ENCODE measurements around the gene CD81. TPM values are rescaled to one million over a fixed set of nuclear protein-coding genes. Genes with fewer than 3 reads are reported as not detected.

Gene CD81
- total RNA-seq, 2 experiments from 2014 or later: 181 to 183 TPM

- Histone ChIP-seq H3K4me3 (ENCODE audit: low read length) (peak overlapping the region; percentile 75), H3K9me3 (ENCODE audit: control insufficient read depth in 1 of 2, insufficient read depth in 1 of 2, low read length in 2 of 2) (no peaks in the 10 kb centered on the region), H3K36me3 (ENCODE audit: insufficient read depth, low read length) (peaks cover 8% of the 10 kb centered on the region), H3K27ac (ENCODE audit: low read depth in 1 of 2, low read length in 2 of 2) (peak overlapping the region; percentile 38 to 44), H3K27me3 (ENCODE audit: control insufficient read depth in 1 of 2, insufficient read depth in 2 of 2, low read length in 2 of 2) (no peaks in the 10 kb centered on the region), H3K4me1 (ENCODE audit: insufficient read depth, low read length) (peaks cover 67% of the 10 kb centered on the region)
- Mint-ChIP-seq H3K36me3 (ENCODE audit: low read depth) (peaks cover 3% of the 10 kb centered on the region), H3K4me1 (ENCODE audit: low read depth) (peaks cover 49% of the 10 kb centered on the region), H3K4me3 (peak overlapping the region; percentile 96), H3K27ac (peak overlapping the region; percentile 86), H3K27me3 (no peaks in the 10 kb centered on the region), H3K9me3 (no peaks in the 10 kb centered on the region)
- DNase-seq (peak in 7 of 14 experiments; percentile 15 to 63 (median 38)), ATAC-seq (ENCODE audit: poor library complexity) (no peak)
- intact Hi-C loops (cut with DNase I, micrococcal nuclease): loop anchor here (2.0 to 10.0 kb wide), 4 partner anchors 20 to 608 kb away; partner anchors contain the start of gene CARS1 (in 1 of the 2)
- ChIA-PET POLR2A (interaction anchor here (1.0 to 5.3 kb wide), 4 partner anchors 13 to 145 kb away, joined by 3 to 36 read pairs (median 4); partner anchors contain the start of genes C11orf21 and TSPAN32), CTCF (interaction anchor here (1.5 kb wide), 1 partner anchor 26 kb away, joined by 3 read pairs; no protein-coding TSS in a partner anchor)
- no peak for TF ChIP-seq CTCF (IDR thresholded peaks at IDR 0.05)
Measured at GRCh38 chr11:2446590-2447252, 69.6 kb downstream of the CD81 start.

Other genes with a start within 250 kb of the CD81 start
- gene IGF2, start 237.9 kb upstream of the CD81 start, total RNA-seq: not detected
- not detected for gene INS, start 216.1 kb upstream of the CD81 start, total RNA-seq
- gene TH, start 205.5 kb upstream of the CD81 start, total RNA-seq: not detected
- not detected for gene ASCL2, start 106.7 kb upstream of the CD81 start, total RNA-seq
- 10 to 100 TPM; 71.2 to 71.7 TPM for gene C11orf21, start 75.4 kb upstream of the CD81 start, total RNA-seq
- gene TSPAN32, start 75.3 kb upstream of the CD81 start, total RNA-seq: 10 to 100 TPM; 81.8 TPM
- 10 to 100 TPM; 47.5 to 50.0 TPM for gene TSSC4, start 23.4 kb downstream of the CD81 start, total RNA-seq
- gene TRPM5, start 67.2 kb downstream of the CD81 start, total RNA-seq: 1 to 10 TPM in 1 of 2 experiments, under 1 TPM in 1; 0.91 to 1.3 TPM
- 10 to 100 TPM; 31.3 to 33.1 TPM for gene KCNQ1, start 67.7 kb downstream of the CD81 start, total RNA-seq